GM19099 (cell line): ENCODE measurements around the gene HDAC10.

Source experiments
- POLR2A ChIP-seq: IDR thresholded peaks from 3 replicates; pipeline ENCODE4 v1.6.1; 2011; ENCODE audit warnings: low read depth; ENCODE audit not compliant: insufficient read length; ENCODE audit errors: extremely low read depth

Gene HDAC10

DNA sequence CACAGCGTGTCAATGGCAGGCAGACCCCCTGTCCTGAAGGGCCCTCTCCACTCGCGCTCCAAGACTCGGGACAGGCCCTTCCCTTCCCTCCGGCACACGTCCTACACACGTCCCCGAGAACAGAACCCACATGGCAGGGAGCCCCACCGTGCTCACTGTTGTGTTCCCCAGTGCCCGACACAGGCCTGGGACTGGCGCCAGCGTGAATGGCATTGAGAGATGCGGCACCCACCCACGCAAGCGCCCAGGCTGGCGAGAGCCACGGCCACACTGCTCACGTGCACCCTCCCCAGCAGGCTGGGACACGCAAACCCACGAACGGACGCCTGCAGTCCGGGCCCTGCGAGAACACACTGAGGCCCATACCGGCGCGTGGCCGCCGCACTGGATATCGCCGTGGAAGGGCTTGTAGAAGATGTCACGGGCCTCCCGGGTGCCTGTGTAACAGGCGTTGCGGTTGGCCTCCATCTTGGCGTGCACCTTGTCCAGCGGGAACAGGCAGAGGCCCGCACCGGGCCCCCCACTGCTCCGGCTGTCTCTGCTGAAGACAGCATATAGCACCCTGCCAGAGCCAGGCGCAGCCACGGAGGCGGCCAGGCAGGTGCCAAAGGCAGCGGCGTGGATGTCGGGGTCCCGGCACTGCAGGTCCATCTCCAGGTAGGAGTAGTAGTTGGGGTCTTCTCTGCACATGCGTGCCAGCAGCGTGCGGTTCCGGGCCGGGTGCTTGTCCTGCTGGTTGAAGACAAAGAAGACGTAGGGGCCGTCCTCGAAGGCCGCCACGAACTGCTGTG, 38.3 kb upstream of the HDAC10 start:
- no peak for TF ChIP-seq POLR2A

DNA sequence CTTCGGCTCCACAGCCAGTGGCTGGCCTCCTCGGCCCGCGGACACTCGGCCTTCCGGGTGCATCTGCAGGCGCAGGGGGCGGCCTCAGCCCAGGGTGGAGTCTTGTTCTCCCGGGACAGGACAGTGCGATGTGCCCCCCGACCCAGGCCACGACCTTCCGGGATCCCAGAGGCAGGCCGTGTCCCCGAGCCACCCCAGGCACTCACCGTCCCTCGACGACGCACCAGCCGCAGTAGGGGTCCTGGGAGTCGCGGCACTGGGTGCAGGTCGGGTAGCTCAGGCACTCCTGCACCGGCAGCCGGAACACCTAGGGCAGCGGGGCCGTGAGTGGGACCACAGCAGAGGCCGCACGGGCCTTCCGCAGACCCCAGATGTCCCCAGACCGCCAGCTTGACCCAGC, 36.7 kb upstream of the HDAC10 start:
- TF ChIP-seq POLR2A = no peak

DNA sequence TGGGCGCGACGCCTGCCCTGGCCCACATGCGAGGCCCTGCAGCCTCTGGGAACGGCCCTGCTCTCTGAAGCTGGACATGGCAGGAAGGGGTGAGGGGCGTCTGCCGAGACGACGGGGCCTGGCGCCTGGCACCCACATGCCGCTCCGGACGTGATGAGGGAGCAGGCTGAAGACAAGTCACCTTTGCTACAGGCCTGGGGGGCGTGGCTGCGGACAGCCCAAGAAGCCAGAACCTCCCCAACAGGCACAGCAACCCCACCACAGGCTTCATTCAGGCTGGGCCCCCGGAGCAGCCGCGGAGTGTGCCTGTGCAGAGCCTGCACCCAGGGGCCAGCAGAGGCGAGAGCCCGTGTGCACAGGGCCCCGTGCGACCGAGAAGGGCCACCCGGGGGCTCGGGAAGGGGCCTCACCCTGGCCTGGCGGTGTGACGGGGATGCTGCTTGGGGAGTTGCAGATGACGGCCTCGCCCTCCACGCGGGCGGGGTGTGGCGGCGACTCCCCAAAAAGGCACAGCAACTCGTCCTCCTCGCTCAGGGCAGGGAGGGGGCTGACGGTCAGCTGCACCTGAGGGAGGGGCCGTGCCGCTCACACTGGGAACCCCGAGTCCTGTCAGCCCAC, 35.7 kb upstream of the HDAC10 start:
- TF ChIP-seq POLR2A = no peak

DNA sequence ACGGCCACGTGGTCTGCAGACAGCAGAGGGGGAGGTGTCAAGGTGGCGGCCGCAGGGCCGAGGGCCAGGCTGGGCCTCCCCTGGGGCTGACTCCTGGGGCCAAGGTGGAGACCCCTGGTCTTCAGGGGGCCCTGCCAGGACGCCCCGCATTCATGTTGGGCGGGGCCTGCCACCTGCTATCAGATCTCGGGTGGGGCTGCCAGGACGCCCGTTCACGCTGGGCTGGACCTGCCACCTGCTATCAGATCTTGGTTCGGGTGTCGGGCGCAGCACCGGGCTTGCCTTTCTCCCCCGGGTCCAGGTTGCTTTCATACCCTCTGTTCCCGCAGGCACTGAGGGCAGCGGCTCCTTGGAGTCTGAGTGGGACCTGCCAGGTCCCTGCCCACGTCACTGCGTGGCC, 35.2 kb upstream of the HDAC10 start:
- TF ChIP-seq POLR2A = no peak

DNA sequence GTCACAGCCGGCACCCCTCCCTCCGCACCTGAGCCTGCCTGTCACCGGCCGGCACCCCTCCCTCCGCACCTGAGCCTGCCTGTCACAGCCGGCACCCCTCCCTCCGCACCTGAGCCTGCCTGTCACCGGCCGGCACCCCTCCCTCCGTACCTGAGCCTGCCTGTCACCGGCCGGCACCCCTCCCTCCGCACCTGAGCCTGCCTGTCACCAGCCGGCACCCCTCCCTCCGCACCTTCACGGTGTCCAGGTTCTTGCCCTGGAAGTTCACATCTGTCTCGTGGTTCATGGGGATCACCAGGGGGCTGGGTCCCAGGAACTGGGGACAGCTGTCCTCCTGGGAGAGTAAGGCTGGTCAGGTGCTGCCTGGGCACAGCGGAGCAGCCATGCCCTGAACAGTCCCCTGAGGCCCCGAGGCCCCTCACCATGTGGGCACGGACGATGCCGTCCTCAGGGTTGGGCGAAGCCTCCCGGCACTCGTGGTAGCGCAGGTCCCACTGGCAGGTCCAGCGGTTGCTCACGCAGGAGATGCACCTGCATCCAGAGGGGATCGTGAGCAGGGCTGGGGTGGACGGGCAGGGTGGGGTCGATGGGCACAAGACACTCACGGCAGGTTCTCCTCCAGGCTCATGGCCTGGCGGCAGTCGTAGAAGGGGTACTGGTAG, 34.6 kb upstream of the HDAC10 start:
- TF ChIP-seq POLR2A = no peak

DNA sequence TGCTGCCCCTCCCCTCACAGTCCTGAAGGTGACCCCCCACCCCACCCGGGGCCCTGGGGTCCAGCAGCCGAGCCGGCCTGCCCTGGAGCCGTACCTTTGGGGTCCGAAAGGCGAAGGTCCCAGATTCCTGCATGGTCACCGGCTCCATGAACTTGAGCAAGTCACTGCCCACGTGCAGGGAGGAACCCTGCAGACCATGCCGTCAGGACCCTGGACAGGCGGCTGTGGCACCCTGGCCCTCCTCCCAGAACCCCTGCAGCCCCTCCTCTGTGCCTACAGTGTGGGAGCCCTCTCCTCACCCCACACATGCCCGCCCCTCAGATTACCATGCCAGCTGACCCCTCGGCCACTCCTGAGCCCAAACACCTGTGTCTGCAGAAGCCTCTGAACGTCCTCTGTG, 33.4 kb upstream of the HDAC10 start:
- TF ChIP-seq POLR2A = no peak

DNA sequence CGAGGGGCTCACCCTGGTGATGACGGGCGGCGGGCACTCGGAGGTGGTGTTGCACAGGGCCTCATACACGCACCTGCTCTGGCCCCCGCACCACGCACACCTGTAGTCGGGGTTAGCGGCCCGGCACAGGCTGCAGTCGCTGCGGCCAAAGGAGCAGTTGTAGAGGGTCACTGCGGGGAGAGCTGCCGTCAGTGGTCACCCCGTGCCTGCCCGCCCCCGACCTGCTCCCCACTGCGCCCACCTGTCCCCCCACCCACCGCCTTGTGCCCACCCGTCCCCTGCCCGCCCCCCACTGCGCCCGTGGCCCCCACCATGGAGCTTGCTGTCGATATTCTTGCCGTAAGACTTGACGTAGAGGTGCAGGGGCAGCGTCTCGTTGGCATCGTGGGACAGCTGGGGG, 32.8 kb upstream of the HDAC10 start:
- no peak for TF ChIP-seq POLR2A

DNA sequence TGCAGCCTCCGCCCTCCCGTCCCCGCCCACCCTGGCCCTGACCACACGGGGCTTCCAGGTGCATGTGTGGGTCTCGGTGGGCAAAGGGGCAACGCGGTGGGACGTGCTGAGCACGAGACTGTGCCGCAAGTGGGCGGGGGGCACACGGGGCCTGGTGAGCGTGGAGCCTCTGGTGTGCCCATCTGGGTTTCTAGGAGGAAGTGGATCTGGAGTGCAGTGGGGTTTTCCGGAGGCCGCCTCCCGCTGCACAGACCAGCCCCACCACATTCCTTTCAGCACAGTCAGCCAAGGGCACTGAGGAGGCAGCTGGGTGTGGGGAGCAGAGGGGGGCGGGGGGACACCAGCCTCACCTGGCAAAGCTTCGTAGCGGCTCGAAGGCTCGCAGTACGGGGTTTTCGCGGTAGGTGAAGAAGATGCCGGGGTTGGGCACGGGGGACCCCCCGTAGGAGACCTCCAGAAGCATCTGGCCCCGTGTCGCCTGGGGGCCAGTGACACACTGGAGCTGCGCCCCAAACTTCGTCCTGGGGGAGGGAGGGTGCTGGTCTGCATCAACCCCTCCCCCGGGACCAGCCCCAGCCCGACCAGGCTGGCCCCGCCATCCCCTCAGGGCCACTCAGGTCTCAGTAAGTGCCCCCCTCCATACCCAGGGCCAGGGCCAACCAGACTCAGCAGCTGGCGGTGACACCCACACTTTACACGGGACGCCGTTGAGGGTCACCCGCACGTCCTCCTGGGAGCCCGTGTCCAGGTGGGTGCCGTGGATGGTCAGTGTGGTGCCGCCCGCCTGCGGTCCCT, 31.5 kb upstream of the HDAC10 start:
- TF ChIP-seq POLR2A = no peak

DNA sequence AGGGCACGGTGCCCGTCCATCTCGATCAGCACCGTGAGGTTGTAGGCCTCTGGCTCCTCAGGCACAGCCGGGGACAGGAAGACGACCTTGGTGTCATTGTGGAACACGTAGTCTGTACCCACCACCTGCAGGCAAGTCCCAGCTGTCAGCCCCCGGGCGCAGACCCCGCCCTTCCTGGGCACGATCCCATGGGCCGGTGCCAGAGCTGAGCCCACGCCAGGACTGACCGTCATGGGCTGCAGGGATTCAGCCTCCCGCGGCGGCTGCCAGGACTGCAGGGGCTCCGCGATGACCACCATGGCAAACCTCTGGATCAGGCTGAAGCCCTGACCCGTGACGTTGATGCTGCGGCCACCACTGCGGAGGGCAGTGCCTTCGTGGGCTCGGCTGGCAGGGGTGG, 30.9 kb upstream of the HDAC10 start:
- TF ChIP-seq POLR2A = no peak

DNA sequence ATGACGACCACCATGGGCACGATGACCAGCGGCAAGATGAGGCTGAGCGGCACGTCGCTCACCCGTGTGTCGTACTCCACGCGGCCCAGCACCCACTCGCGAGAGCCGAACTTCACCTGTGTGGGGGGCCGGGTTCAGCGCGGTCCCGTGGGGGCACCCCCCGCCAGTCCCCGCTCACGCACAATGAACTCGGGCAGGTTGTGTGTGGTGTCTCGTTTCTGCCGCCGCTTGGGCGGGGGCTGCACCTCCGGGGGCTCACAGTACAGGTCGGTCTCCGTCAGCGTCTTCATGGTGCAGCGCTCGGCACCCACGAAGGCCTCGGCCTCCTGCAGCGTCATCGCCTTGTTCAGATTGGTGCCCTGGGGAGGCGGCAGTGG, 30.3 kb upstream of the HDAC10 start:
- TF ChIP-seq POLR2A = no peak

DNA sequence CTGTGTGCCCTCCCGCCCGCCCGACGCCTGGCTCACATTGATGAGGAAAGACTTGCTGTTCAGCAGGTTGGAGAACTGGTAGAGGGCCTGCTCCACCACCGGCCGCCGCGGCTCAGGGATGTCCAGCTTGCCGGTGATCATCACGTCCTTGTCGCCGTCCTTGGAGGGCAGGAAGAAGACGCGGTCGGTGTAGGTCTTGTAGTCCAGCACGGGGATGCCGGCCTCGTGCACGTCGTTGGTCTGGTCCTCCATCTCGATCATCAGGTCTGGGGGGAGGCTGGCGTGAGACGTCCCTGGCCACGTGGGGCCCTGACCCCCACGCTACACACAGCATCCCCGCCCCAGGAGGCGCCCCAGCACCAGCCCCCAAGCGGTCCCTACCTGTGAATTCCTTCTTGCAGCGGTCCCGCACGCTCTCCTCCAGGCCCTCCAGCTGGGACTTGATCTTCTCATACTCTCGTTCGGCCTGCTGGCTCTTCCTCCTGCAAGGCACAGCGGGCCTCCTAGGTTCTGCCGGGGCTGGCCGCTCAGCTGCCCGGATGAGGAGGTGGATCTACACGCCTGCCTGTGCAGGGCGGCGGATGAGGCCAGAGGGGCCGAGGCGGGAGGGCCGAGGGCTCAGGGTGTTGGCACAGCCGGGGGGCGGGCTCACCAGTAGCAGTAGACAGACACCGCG, 29.8 kb upstream of the HDAC10 start:
- TF ChIP-seq POLR2A = no peak

DNA sequence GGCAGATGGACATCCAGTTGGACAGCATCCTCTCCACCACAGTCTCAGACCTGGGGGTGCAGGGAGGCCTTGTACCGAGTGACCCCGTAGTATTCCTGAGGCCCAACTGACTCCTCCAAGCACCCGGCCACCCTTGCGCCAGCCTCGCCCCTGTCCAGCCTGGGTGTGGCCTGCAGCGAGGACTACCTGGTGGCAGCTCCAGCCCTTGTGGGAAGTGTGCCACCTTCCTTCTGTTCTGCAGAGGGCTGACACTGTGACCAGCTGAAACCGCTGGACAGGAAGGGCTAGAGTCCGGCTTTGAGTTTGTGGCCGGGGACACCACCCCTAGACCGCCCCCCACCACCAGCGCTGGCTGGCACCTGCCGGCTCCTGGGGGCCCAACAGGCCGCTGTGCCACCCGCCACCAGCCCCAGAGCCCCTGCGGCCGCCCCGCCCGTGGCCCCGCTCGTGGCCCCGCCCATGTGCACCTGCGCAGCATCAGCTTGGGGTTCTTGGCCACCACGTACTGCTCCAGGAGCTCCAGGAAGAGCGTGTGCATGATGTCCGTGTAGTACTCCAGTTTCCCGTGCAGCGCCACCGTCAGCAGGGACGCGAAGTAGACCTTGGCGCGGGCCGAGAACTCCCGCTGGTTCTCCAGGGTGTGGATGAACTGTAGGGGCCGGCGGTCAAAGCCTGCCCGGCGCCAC, 29.1 kb upstream of the HDAC10 start:
- TF ChIP-seq POLR2A = no peak

DNA sequence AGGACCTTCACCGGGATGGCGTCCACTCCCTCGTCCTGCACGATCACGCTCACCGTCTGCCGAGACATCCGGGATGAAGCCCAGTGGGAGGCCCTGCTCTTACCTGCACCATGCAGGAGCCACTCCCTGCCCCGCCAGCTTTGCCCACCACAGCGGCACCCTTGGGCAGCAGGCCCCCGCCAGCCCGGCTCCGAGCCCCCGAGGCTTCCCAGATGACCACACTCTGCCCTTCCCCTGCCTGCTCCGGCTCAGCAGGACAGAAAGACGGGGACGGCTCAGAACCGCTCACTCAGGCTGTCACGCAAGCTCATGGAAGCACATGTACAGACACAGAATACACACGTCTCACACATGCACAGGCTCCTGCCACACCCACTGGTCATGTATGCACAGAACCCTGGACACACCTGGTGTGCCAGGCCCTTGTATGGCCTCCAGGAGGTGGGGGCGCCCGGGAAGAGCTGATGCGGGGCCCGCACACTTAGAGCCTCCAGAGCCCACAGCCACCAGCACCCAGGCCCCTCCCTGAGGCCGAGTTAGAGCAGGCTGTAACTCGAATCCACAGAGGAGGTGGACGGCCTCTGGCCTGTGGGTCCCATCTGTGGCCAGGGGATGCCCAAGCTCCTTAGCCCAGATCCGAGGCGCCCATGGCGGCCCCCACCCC, 28.0 kb upstream of the HDAC10 start:
- TF ChIP-seq POLR2A = no peak

DNA sequence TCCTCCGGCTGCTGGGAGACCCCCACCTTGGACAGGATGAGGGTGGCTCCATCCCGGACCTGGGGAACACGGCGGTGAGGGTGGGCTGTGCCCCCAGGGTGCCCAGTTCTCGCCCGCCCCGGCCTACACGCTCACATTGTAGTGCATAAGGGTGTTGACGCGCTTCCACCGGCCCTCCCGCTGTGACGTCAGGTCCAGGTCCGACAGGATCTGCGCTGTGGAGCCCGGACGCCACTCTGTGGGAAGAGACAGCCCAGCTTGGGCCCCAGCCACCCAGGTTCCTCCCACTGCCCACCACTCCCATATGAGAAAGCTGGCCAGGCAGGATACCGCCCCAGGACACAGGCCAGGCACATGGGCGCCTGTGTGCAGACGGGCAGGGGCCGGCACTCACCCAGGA, 27.4 kb upstream of the HDAC10 start:
- no peak for TF ChIP-seq POLR2A

DNA sequence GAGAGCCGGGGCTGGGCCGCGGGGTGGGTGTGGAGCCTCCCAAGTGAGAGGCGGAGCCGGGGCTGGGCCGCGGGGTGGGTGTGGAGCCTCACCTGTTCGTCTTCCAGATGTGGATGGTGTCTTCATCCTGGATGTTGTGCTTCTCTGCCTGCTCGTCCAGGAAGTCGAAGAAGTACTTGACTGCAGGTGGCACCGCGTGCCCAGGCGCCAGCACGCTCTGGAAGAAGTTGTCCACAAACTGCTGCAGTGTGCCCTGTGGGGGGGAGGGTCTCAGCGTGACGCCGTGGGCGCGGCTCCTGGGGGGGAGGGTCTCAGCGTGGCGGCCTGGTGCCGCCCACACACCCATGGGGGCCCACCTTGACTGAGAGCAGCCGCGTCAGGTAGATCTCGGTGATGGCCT, 26.7 kb upstream of the HDAC10 start:
- no peak for TF ChIP-seq POLR2A

DNA sequence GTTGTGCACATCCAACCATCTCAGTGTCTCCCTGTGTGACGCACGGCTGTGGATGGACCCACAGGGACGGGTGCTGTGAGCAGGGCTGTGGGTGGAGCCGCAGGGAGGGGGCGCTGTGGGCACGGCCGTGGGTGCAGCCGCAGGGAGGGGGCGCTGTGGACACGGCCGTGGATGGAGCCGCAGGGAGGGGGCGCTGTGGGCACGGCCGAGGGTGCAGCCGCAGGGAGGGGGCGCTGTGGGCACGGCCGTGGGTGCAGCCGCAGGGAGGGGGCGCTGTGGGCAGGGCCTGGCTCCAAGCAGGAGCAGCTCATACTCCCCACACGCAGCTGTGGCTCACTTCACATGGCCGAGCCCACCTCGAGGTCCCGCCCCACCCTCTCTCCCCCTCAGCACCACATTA, 25.1 kb upstream of the HDAC10 start:
- TF ChIP-seq POLR2A = no peak
